Astrocyte of the spinal cord (primary cell): ENCODE results near the gene BLOC1S3.

ENCODE experiments used
- DNase-seq: peaks from one replicate; pipeline ENCODE4 v3.0.0; 2011; ENCODE audit warnings: low read depth, low spot score
- H3K4me3 ChIP-seq: 2 replicates; pipeline ENCODE4 v1.5.1; 2011; ENCODE audit warnings: low read depth, mild to moderate bottlenecking, low read length, moderate library complexity
- in situ Hi-C: cut with HindIII; loops from 2 replicates; pipeline ENCODE4 v1.10.0; 2017; ENCODE audit warnings: low sequenced_read_pairs
- TF ChIP-seq, protein P1 (sequence below): IDR thresholded peaks from 2 replicates; pipeline ENCODE4 v1.5.1; 2012; ENCODE audit warnings: low read depth, mild to moderate bottlenecking, low read length, inconsistent platforms

The BLOC1S3 gene

DNA sequence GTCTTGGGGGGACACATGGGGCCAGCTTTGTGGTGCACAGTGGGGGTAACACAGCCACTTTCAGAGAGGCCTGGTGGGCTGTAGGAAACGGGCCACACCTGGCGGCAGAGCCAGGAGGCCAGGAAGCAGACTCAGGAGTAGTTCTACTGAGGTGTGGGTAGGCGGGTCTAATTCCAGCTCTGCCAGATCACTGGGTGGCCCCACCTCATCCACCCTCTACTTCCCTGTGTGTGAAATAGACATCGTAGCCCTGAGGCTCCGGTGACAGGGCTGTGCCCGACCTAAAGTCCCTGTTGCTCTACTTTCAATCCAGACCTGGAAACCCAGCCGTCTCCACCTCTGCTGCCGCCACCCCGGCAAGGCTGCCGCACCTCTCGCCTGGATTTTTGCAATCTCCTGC, 21.8 kb upstream of the BLOC1S3 start:
- H3K4me3 ChIP-seq, result no peak overlapping the region
- in situ Hi-C loops, result no loop called here
- TF ChIP-seq, protein P1, sequence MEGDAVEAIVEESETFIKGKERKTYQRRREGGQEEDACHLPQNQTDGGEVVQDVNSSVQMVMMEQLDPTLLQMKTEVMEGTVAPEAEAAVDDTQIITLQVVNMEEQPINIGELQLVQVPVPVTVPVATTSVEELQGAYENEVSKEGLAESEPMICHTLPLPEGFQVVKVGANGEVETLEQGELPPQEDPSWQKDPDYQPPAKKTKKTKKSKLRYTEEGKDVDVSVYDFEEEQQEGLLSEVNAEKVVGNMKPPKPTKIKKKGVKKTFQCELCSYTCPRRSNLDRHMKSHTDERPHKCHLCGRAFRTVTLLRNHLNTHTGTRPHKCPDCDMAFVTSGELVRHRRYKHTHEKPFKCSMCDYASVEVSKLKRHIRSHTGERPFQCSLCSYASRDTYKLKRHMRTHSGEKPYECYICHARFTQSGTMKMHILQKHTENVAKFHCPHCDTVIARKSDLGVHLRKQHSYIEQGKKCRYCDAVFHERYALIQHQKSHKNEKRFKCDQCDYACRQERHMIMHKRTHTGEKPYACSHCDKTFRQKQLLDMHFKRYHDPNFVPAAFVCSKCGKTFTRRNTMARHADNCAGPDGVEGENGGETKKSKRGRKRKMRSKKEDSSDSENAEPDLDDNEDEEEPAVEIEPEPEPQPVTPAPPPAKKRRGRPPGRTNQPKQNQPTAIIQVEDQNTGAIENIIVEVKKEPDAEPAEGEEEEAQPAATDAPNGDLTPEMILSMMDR, result no peak
- no peak for DNase-seq

DNA sequence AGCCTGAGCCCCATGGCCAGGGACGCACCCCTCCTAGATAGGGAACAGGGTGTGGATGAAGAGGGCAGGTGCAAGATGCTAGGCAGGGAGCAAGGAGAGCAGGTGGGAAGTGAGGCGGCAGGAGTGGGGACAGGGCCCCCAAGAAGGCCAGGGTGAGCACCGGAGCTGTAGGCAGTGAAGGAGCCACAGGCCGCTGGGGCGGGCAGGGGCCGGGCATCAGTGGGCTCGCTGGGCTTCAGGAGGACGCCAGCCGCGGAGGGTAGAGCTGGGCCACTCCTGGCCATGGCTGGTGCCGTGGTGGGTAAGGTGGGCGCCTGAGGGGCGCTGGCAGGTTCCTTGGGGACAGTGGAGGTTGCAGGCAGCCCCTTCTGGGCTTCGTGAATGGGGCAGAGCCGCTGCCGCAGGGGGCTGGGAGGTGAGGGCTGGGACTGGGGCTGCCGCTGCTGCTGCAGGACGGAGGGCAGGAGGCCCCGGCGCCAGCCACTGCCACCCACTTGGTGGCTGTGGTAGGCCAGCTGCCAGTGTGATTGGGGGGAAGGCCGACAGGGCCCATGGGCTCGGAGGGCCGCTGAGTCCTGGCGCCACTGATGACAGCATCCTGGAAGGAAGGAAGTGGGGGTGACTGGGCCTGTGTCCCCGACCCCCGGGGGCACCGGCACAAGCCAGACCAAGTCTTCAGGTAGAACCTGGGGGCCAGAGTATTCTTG, 19.9 kb upstream of the BLOC1S3 start:
- in situ Hi-C loops, result no loop called here
- no peak overlapping the region for H3K4me3 ChIP-seq
- TF ChIP-seq, protein P1, result no peak
- DNase-seq, result no peak

DNA sequence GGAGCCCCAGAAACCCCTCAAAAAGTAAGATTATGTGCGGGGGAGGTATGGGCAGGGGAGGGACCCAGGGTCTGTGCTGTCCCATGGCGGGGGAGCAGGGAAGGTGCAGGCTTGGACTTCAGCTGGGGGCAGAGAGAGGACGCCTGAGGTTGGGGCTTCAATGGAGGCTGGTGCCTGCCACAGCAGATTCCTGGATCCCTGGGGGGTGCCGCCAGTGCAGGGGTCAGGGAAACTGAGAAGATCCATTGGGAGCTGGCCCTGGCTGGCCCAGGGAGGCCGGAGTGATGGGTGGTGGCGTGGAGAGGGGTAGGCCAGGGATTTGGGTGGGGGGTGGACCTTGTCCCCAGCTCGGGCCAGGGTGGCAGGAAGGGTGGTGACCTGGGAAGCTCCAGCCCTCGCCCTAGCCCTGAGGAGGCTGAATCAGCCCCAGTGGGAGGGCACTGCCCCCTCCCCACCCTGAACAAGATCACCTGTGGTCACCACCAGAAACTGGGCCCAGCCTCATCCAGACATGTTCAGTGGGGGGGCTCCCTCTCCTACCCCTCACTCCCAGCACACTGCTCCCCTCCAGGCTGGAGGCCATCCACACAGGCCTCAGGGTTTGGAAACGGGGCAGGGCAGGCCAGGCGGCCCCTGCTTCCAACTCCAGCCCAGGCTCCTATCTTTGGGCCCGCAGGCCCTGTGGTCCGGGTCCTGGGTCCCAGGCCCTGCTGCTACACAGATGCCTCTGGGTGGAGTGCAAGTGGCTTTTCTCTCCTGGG, 19.2 kb upstream of the BLOC1S3 start:
- TF ChIP-seq, protein P1, result no peak
- DNase-seq, result no peak
- no peak overlapping the region for H3K4me3 ChIP-seq
- in situ Hi-C loops, result no loop called here

DNA sequence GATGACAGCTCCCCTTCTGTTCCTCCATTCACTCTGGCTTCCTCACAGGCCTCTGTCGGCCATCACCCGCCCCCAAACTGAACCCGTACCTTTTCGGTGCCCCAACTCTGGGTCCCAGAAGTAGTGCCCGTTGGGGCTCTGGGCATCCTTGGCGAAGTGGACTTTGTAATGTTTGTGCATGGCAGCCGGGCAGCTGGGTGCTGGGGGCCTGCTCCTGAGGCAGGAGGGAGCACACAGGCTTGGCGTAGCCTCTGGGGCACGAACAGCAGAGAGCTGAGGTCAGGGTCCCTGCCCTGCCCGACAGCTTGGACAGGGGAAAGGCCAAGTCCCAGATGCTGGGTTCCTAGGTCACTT, 18.6 kb upstream of the BLOC1S3 start:
- no peak overlapping the region for H3K4me3 ChIP-seq
- no peak for DNase-seq
- TF ChIP-seq, protein P1, result no peak
- in situ Hi-C loops, result no loop called here

DNA sequence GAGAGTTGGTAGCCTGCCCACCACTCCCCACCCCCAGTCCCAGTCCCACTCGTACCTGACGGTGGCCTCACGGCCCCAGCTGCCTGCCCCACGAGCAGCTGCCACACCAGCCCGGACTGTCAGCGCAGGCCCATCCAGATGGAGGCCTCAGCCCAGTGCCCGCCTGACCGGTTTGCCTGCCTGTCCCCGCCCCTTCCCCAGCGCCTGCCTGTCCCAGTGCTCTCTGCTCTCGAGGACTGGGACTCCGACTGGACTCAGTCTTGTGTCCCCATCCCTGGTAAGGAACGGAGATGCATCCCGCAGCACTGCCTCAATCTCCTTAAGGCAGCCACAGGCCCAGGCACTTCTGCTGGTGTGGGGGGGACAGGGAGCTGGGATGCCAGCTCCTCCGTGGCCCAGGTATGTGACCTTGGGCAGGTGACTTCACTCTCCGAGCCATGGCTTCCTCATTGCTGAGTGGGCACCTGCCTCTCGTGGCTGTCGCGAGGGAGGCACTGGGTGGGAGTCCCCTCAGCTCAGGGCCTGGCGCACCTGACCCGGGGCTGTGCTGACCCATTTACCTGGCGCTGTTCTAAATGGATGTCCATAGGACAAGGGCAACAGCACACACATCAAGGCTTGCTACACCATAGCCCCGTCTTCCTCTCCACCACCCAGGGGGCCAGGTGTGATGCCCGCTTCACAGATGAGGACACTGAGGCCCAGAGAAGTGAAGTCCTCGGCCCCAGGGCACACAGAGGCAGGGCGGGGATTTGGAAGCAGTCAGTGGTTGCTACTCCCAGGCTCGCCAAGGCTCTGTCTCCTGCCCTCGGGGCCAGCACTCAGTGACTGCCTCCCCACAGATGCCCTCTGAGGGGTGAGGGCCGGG, 17.5 kb upstream of the BLOC1S3 start, which contains the start of gene NKPD1:
NKPD1 (minus strand) TSS at position 113 of the 868 bp plus-strand sequence. CDS start 832 bp downstream, outside the sequence.
- DNase-seq, result no peak
- TF ChIP-seq, protein P1, result no peak
- H3K4me3 ChIP-seq, result no peak within 1 kb of the TSS
- in situ Hi-C loops, result no loop called here

DNA sequence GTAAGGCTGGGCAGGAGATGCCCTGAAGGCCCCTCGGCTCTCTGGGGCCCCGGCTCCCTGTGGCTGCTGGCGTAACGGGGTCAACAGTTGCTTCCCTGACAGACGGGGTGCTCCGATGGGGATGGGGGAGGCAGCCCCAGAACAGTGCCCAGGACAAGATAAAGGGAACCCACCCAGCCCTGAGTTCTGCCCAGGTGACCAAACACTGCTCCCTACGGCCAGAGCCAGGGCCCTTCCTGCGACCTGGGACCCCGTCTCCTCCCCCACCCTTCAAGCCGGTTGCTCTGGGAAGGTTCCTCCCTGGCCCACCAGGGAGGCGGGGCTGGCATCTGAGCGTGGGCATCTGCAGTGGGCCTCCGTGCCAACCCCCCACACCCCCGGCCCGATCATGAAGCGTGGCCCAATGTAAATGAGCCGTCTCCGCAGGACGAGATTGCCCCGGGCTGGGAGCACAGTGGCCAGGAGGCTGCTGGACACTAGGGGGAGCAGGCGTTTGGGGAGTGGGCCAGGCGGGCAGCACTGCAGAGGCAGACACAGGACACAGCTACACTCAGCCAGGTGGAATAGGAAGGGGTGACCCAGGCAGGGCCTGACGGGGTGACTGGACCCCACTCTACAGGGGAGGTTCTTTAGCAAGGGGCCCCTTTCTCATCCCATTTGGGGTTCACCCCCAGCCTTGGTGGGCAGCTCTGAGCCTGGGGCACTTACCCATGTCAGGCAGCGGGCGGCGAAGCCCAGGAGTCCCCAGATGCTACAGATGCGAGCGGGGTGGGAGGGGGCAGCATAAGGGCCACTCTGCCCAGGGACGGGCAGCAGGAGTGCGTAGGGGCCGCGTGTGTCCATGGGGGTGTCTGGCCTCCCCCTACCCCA, 16.6 kb upstream of the BLOC1S3 start:
- DNase-seq, result peak; percentile 34
- TF ChIP-seq, protein P1, result peak; percentile 92
- no peak overlapping the region for H3K4me3 ChIP-seq
- in situ Hi-C loops, result no loop called here
